GM21360 (cell line): Measurements from ENCODE around the gene SLC17A7.
"Not testable (repeated sequence)": the region's sequence is repeated elsewhere in the genome, so short reads cannot be mapped to it uniquely, and the experiment has no call there.

Experiments
- ATAC-seq: cut with Tn5 transposase; IDR thresholded peaks from one replicate; pipeline ENCODE4 v1.9.1; 2021; ENCODE audit warnings: mild to moderate bottlenecking, moderate library complexity; ENCODE audit not compliant: unreplicated experiment

SLC17A7 gene

DNA sequence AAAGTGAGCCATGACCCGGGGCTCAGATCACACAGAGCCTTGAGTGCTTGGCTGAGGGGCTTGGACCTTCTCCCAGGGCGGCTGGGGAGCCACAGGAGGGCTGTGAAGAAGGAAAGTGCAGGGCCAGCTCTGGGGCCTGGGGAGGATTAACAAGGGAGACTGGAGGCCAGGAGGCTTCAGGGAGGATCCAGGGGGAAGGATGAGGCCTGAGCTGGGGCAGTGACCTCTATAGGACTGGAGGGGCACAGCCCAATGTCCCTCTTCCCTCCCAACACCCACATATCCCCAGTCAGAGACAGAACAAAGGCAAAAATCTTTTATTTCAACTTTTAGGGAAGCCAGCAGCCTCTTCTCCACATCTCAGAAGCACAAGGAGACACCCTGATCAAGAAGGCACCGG is 4.7 kb upstream of the SLC17A7 start:
- ATAC-seq: no peak

DNA sequence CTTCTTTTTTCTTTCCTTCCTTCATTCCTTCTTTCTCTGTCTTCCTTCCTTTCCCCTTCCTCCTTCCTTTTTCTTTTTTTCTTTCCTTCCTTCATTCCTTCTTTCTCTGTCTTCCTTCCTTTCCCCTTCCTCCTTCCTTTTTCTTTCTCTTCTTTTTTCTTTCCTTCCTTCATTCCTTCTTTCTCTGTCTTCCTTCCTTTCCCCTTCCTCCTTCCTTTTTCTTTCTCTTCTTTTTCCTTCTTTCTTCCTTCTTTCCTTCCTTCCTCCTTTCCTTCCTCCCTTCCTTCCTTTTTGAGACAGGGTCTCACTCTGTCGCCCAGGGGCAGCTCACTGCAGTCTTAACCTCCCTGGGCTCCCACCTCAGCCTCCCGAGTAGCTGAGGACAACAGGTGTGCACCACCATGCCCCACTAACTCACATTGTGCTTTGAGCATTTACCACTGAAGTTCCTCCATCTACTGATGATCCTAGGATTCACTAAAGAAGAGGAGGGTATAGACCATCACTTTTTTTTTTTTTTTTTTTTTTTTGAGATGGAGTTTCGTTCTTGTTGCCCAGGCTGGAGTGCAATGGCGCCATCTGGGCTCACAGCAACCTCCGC is 2.9 kb upstream of the SLC17A7 start:
- ATAC-seq: not testable (repeated sequence)

- ATAC-seq: peak; percentile 69
Measured at GRCh38 chr19:49443366-49444099, 2.2 kb upstream of the SLC17A7 start.

DNA sequence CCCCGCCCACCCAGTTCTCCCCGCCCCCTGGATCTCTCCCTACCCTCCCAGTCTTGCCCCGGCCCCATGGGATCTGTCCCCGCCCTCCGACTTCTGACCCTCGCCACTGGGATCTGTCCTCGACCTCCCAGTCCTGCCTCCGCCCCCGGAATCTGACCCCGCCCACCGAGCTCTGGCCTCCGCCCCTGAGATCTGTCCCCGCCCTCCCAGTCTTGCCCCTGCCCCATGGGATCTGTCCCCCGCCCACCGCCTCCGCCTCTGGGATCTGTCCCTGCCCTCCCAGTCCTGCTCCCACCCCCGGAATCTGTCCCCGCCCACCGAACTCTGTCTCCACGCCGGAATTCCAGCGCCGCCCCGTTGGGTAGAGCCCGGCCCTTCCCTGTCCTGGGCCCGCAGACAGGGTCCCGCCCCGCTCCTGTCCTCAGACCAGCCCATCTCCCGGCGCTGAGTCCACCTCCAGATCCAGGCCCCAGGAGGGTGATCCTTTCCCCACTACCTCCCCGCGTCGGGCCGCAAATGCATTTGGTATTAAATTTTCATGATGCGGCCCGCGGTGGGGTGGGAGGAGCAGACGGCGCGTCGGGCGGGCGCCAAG is 1.5 kb upstream of the SLC17A7 start:
- ATAC-seq: peak; percentile 18

GRCh38 chr19:49442354-49442753 is 1.0 kb upstream of the SLC17A7 start:
- no peak for ATAC-seq

DNA sequence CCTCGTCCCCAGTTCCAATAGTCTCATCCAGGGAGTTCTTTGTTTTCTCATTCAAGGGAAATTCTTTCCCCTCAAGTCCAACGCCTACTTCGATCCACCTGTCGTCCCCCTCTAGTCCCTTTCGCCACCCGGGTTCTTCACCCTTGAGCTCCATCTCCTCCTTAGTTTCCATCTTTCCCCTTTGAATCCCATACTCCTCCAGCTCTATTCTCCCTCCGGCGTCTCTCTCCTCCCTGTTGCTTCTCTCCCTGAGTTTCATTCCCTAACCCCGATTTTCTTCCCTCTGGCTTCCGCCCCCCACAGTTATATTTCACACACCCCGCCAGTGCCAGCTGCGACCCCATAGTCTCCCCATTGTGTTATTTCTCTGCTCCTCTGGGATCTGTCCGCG is 628 bp upstream of the SLC17A7 start:
- ATAC-seq: no peak

- no peak for ATAC-seq
Measured at GRCh38 chr19:49440439-49441209, 703 bp downstream of the SLC17A7 start.

DNA sequence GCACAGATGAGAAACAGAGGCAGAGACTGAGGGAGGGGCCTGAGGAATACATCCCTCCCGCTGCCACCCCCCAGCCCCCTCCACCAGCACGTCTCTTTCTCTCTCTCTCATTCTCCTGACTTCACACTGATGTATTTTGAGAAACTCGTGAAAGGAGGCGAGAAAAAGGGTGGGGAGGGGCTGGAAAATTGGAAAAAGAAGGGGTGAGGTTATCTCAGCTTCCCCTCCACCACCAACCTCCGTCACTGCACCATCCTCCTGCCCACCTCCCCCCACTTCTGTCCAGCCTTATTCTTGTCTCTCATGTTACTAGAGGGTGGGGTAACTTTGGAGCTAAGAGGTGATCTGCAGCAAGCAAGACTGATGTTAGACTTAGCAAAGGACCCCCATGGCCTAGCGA is 1.5 kb downstream of the SLC17A7 start:
- no peak for ATAC-seq

DNA sequence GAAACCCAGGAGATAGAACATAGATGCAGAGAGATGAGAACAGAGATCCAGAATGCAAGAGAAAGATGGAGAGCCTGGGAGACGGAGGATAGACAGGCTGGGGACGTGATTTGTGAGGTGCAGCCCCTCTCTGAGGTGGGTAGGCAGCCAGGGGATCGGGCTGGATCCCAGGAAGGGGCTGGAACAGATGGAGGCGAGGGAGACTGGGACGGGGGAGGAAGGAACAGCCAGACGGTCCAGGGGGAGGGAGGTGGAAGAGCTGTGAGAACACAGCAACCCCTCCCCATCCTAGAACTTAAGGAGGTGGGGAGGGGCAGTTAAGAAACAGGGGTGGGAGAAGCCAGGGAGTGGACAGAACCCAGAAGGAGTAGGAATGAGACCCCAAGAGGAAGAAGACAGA is 3.1 kb downstream of the SLC17A7 start:
- no peak for ATAC-seq

GRCh38 chr19:49437231-49437630 is 4.1 kb downstream of the SLC17A7 start:
- ATAC-seq: no peak

- no peak for ATAC-seq
Measured at GRCh38 chr19:49436381-49437017, 4.8 kb downstream of the SLC17A7 start.

GRCh38 chr19:49435670-49436069 is 5.7 kb downstream of the SLC17A7 start:
- no peak for ATAC-seq

DNA sequence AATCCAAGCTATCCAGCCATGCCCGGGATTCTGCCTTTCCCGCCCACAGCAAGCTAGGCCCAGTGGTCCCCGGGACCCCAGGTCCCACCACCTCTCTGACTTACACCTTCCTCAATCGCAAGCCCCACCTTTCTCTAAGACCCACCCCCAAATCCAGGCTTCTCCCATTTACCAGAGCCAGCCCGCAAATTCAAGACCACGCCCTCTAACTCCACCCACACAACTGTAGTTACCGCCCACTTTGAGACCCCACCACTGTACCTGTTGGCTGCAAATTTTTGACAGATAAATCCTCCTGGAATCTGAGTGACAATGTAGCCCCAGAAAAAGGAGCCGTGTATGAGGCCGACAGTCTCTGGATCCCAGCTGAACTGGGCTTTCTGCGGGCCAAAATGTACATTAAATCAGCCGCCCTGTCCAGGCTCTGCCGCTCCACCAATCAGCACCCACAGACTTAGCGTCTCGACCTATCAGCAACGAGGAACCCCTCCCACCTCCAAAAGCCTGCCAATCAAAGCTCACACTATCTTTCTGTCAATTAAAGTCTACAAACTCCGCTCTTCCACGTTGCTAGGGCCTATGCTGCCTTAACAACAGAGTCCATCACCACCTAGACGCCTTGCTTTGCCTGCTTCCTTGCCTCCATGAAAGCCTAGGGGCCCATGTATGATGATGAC is 6.3 kb downstream of the SLC17A7 start:
- ATAC-seq: no peak

DNA sequence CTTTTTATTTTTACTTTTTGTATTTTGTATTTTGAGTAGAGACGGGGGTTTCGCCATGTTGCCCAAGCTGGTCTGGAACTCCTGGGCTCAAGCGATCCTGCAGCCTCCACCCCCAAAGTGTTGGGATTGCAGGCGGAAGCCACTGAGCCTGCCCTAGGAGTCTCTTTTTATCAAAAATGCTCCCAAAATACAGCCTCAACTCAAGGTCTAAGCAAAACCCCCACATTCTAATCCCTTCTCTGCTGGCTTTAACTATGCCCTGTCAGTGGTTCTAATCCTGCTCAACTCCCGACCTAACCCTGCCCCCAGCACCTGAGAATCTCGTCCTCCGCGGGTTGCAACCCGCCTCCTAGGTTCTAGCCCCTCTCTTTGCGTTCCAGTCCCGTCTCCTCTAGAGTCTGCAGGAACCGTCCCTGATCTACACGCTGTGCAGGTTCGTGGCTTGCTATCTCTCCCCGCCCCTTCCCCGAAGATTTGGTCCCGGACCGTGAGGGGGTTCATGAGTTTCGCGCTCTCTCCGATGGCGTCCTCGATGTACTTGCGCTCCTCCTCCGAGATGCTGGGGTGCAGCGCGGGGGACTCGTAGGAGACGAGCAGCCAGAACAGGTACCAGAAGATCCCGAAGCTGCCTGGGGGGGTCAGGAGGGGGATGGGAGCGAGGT is 8.0 kb downstream of the SLC17A7 start:
- ATAC-seq: no peak

GRCh38 chr19:49432141-49433073 is 8.9 kb downstream of the SLC17A7 start:
- no peak for ATAC-seq

- no peak for ATAC-seq
Measured at GRCh38 chr19:49431330-49431749, 10.0 kb downstream of the SLC17A7 start.

GRCh38 chr19:49430678-49431329 is 10.5 kb downstream of the SLC17A7 start:
- ATAC-seq: no peak

- no peak for ATAC-seq
Measured at GRCh38 chr19:49430172-49430677, 11.1 kb downstream of the SLC17A7 start.
